H1 (cell line): Measurements from ENCODE around the gene PML.

Source experiments
- CEBPB ChIP-seq: IDR thresholded peaks from 2 replicates; pipeline ENCODE4 v1.6.1; 2012; ENCODE audit warnings: low read depth, low read length
- EZH2 ChIP-seq: fragments of 200-600 bp; sonication (generic); IDR thresholded peaks from 2 replicates; pipeline ENCODE4 v1.7.1; 2012; ENCODE audit warnings: low read depth, mild to moderate bottlenecking, moderate library complexity, low read length, inconsistent platforms; ENCODE audit not compliant: severe bottlenecking
- POLR2AphosphoS5 ChIP-seq: IDR thresholded peaks from 2 replicates; pipeline ENCODE4 v1.6.1; 2011; ENCODE audit warnings: low read depth, low read length
- TF ChIP-seq, protein P1 (sequence below), 3 experiments: IDR thresholded peaks; 1 replicate in 2 of 3; 2 replicates in 1 of 3; pipeline versions ENCODE4 v1.5.1 to v1.6.1; 2011; ENCODE audit warnings: low read length in 3 of 3, mild to moderate bottlenecking in 3 of 3, inconsistent platforms in 2 of 3, low read depth in 1 of 3, moderate library complexity in 1 of 3; ENCODE audit not compliant: insufficient read depth in 1 of 3; ENCODE audit errors: control extremely low read depth in 1 of 3

DNA sequence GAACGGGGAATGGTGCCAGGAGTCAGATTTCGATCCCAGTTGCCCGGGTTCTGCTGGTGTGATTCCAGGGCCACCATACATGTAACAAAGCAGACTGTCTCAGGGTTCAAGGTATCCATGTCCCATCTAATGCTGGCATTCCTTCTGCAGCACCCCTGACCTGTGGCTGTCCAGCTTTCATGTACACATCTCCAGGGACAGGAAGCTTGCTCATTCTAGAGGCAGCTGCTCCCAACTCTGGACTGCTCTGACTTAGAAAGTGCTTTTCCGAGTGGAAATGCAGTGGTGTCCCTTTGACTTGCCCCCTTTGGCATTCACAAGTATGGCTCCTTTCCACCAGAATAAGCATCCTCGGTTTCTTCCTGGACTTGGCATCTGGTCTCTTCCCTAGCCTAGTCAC is 30.9 kb downstream of the PML start:
- no peak for TF ChIP-seq POLR2AphosphoS5
- TF ChIP-seq CEBPB: no peak
- TF ChIP-seq, protein P1, sequence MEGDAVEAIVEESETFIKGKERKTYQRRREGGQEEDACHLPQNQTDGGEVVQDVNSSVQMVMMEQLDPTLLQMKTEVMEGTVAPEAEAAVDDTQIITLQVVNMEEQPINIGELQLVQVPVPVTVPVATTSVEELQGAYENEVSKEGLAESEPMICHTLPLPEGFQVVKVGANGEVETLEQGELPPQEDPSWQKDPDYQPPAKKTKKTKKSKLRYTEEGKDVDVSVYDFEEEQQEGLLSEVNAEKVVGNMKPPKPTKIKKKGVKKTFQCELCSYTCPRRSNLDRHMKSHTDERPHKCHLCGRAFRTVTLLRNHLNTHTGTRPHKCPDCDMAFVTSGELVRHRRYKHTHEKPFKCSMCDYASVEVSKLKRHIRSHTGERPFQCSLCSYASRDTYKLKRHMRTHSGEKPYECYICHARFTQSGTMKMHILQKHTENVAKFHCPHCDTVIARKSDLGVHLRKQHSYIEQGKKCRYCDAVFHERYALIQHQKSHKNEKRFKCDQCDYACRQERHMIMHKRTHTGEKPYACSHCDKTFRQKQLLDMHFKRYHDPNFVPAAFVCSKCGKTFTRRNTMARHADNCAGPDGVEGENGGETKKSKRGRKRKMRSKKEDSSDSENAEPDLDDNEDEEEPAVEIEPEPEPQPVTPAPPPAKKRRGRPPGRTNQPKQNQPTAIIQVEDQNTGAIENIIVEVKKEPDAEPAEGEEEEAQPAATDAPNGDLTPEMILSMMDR (IDR thresholded peaks at IDR 0.05; ENCODE audit: control extremely low read depth in 1 of 3, insufficient read depth in 1 of 3, low read depth in 1 of 3, low read length in 3 of 3): no peak
- TF ChIP-seq EZH2: no peak
